Caco-2 (cell line): ENCODE data around the gene DENND1A. TPM values are rescaled to one million over a fixed set of nuclear protein-coding genes. Genes with fewer than 3 reads are reported as not detected.

Experiments
- BruUV-seq: library from RNA; stranded (reverse); fragments of 400-500 nt; replicated peaks from 2 replicates; lab custom pipeline; 2021; lab: Mats Ljungman, UMichigan
- CTCF ChIA-PET: fragments of 300-600 bp; sonication (Branson Sonifier 250); formaldehyde crosslinking; loops from one replicate; lab custom pipeline; 2022; ENCODE audit warnings: antibody characterized with exemption; lab: Charles Lee
- POLR2A ChIA-PET: fragments of 300-600 bp; sonication (Branson Sonifier 250); formaldehyde crosslinking; loops from one replicate; lab custom pipeline; 2022; ENCODE audit warnings: antibody characterized with exemption; lab: Charles Lee
- DNase-seq, 2 experiments: peaks; one replicate each; pipeline versions ENCODE4 v3.0.0 to v3.0.0-alpha.2; 2020 to 2022
- H3K27me3 ChIP-seq: replicated peaks from 2 replicates; pipeline ENCODE4 v1.6.0; 2011; ENCODE audit warnings: low read length; ENCODE audit not compliant: control insufficient read depth, insufficient read depth
- H3K36me3 ChIP-seq: 2 replicates; pipeline ENCODE4 v1.5.1; 2011; ENCODE audit warnings: low read length; ENCODE audit not compliant: control insufficient read depth, insufficient read depth
- H3K4me1 ChIP-seq: fragments of 250-450 bp; sonication (Bioruptor Pico); 2 replicates; pipeline ENCODE4 v1.5.1; 2020; ENCODE audit warnings: mild to moderate bottlenecking
- H3K4me3 ChIP-seq: 2 replicates; pipeline ENCODE4 v1.5.1; 2011; ENCODE audit warnings: low read depth, mild to moderate bottlenecking, control low read depth, low read length
- H3K9me3 ChIP-seq: fragments of 250-450 bp; sonication (Bioruptor Pico); 2 replicates; pipeline ENCODE4 v1.5.1; 2020; ENCODE audit warnings: mild to moderate bottlenecking, moderate library complexity
- H3K27ac Mint-ChIP-seq: one replicate; pipeline ENCODE4 v1.8.0; 2022; ENCODE audit warnings: mixed read lengths; ENCODE audit not compliant: unreplicated experiment
- H3K27me3 Mint-ChIP-seq: one replicate; pipeline ENCODE4 v1.8.0; 2022; ENCODE audit warnings: mixed read lengths; ENCODE audit not compliant: insufficient read depth, unreplicated experiment
- H3K36me3 Mint-ChIP-seq: one replicate; pipeline ENCODE4 v1.8.0; 2022; ENCODE audit warnings: mild to moderate bottlenecking, mixed read lengths; ENCODE audit not compliant: insufficient read depth, unreplicated experiment
- H3K4me1 Mint-ChIP-seq: one replicate; pipeline ENCODE4 v1.8.0; 2022; ENCODE audit warnings: low read depth, mixed read lengths; ENCODE audit not compliant: unreplicated experiment
- H3K4me3 Mint-ChIP-seq: one replicate; pipeline ENCODE4 v1.8.0; 2022; ENCODE audit warnings: mild to moderate bottlenecking, moderate library complexity, mixed read lengths; ENCODE audit not compliant: unreplicated experiment
- H3K9me3 Mint-ChIP-seq: one replicate; pipeline ENCODE4 v1.8.0; 2022; ENCODE audit warnings: mixed read lengths; ENCODE audit not compliant: unreplicated experiment
- CTCF ChIP-seq, 2 experiments: fragments of 200-600 bp in 1 of 2; IDR thresholded peaks; 1 replicate in 1 of 2; 2 replicates in 1 of 2; pipeline versions ENCODE4 v1.5.1 to v1.8.0; 2011 to 2022; ENCODE audit warnings: antibody characterized with exemption in 1 of 2, control low read depth in 1 of 2, inconsistent platforms in 1 of 2, low read depth in 1 of 2, low read length in 1 of 2, mild to moderate bottlenecking in 1 of 2, moderate library complexity in 1 of 2; ENCODE audit not compliant: insufficient read depth in 1 of 2, severe bottlenecking in 1 of 2, unreplicated experiment in 1 of 2
- intact Hi-C: fragments of 100-400 bp; cut with micrococcal nuclease; formaldehyde crosslinking; loops from one replicate; pipeline ENCODE4 v1.10.0; 2022; ENCODE audit not compliant: unreplicated experiment
- total RNA-seq: library from RNA; stranded (reverse); gene quantifications from 2 replicates; pipeline ENCODE4 v1.2.3, GENCODE V29; 2022

The DENND1A gene
- total RNA-seq, 1 experiment from 2014 or later = 41.6 TPM

- no peaks in the 10 kb centered on the region for H3K4me1 ChIP-seq
- POLR2A ChIA-PET = interaction anchor here (0.6 kb wide), 1 partner anchor 50 kb away, joined by 3 read pairs; no protein-coding TSS in a partner anchor
- Mint-ChIP-seq H3K4me1 (no peaks in the 10 kb centered on the region), H3K27me3 (no peaks in the 10 kb centered on the region), H3K4me3 (no peak overlapping the region), H3K36me3 (no peaks in the 10 kb centered on the region), H3K9me3 (no peaks in the 10 kb centered on the region), H3K27ac (no peak overlapping the region)
- CTCF ChIA-PET = no interaction called here
- DNase-seq = no peak
- H3K27me3 ChIP-seq = no peaks in the 10 kb centered on the region
- no peak overlapping the region for H3K4me3 ChIP-seq
- TF ChIP-seq CTCF (IDR thresholded peaks at IDR 0.05; ENCODE audit: insufficient read depth in 1 of 2, low read depth in 1 of 2, low read length in 1 of 2, severe bottlenecking in 1 of 2, unreplicated experiment in 1 of 2) = no peak
- intact Hi-C loops = no loop called here
- no peaks in the 10 kb centered on the region for H3K9me3 ChIP-seq
- no TSS peak for BruUV-seq
- no peaks in the 10 kb centered on the region for H3K36me3 ChIP-seq
Measured at GRCh38 chr9:123955637-123956036, 25.7 kb upstream of the DENND1A start.

GRCh38 chr9:123954518-123955280 lies 24.8 kb upstream of the DENND1A start:
- no peak for TF ChIP-seq CTCF (IDR thresholded peaks at IDR 0.05; ENCODE audit: insufficient read depth in 1 of 2, low read depth in 1 of 2, low read length in 1 of 2, severe bottlenecking in 1 of 2, unreplicated experiment in 1 of 2)
- Histone ChIP-seq H3K4me1 (no peaks in the 10 kb centered on the region), H3K9me3 (no peaks in the 10 kb centered on the region), H3K27me3 (no peaks in the 10 kb centered on the region), H3K36me3 (no peaks in the 10 kb centered on the region), H3K4me3 (no peak overlapping the region)
- Mint-ChIP-seq H3K4me3 (no peak overlapping the region), H3K36me3 (no peaks in the 10 kb centered on the region), H3K27ac (no peak overlapping the region), H3K27me3 (no peaks in the 10 kb centered on the region), H3K9me3 (no peaks in the 10 kb centered on the region), H3K4me1 (no peaks in the 10 kb centered on the region)
- DNase-seq = no peak
- BruUV-seq = no TSS peak
- CTCF ChIA-PET = no interaction called here
- POLR2A ChIA-PET = no interaction called here
- intact Hi-C loops = no loop called here

DNA sequence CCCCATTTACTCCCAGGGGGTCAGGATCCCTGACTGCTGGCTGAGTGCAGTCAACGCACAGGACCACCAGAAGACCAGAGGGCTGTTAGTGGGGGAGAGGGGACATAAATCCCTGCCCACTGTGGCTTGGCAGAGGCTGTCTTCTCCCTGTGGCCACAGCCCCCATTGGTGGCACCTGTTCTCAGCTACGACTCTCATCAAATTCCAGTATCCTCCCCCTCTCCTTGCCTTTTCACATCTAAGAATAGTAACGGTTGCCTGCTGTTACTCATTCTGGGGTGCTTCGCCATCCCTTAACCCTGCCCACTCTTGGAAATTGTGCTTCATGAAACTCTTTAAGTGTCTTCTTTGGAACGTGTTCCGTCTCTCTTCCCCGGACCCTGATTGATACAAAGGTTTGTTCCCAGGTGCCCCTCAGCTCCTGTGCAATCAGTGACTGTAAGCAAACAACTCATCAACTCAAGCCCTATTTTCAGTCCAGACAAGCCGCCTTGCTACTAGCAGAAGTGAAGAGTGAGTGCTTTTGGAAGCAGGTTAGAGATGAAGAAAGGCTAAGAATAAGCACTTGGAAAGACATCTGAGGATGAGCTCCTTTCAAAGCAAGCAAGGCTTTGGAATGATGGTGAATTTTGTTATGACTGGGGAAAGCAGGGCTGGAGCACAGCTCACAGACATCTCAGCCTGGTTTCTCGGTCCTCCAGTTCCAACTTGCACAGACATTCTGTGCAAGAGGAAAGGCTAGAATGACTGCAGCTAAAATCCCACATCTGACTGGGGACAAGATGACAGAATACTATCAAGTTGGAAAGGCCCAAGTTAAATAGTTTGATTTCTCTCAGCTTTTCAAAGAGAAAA lies 22.9 kb upstream of the DENND1A start:
- peak in 1 of 2 experiments; percentile 13 for DNase-seq
- no peaks in the 10 kb centered on the region for H3K27me3 Mint-ChIP-seq
- CTCF ChIA-PET = no interaction called here
- Histone ChIP-seq H3K9me3 (no peaks in the 10 kb centered on the region), H3K27me3 (no peaks in the 10 kb centered on the region), H3K4me3 (no peak overlapping the region), H3K36me3 (no peaks in the 10 kb centered on the region), H3K4me1 (no peaks in the 10 kb centered on the region)
- no peaks in the 10 kb centered on the region for H3K4me1 Mint-ChIP-seq
- H3K4me3 Mint-ChIP-seq = no peak overlapping the region
- intact Hi-C loops = no loop called here
- BruUV-seq = no TSS peak
- POLR2A ChIA-PET = no interaction called here
- no peaks in the 10 kb centered on the region for H3K36me3 Mint-ChIP-seq
- H3K9me3 Mint-ChIP-seq = no peaks in the 10 kb centered on the region
- H3K27ac Mint-ChIP-seq = no peak overlapping the region
- TF ChIP-seq CTCF (IDR thresholded peaks at IDR 0.05; ENCODE audit: insufficient read depth in 1 of 2, low read depth in 1 of 2, low read length in 1 of 2, severe bottlenecking in 1 of 2, unreplicated experiment in 1 of 2) = no peak
